K562 (cell line): Measurements from ENCODE around the gene SELENOI. TPM values are rescaled to one million over a fixed set of nuclear protein-coding genes. Genes with fewer than 3 reads are reported as not detected.

ENCODE experiments used
- CEBPG ChIP-seq, 3 experiments: fragments of 200-800 bp in 1 of 3; sonication (Bioruptor generic) in 1 of 3; sonication (generic) in 1 of 3; formaldehyde crosslinking in 1 of 3; IDR thresholded peaks in 2 of 3; conservative IDR thresholded peaks in 1 of 3; 2 replicates each; pipeline versions ENCODE4 v1.6.1 to v1.8.0; 2016 to 2022; ENCODE audit warnings: missing compliant biosample characterization in 2 of 3, missing genetic modification characterization in 2 of 3, mild to moderate bottlenecking in 1 of 3, missing genetic modification reagents in 1 of 3
- CHD4 ChIP-seq: fragments of 200-600 bp; sonication (generic); IDR thresholded peaks from 3 replicates; pipeline ENCODE4 v1.6.1; 2012; ENCODE audit warnings: low read depth, mild to moderate bottlenecking, mixed read lengths, low read length, inconsistent platforms; ENCODE audit not compliant: insufficient read depth, insufficient replicate concordance, poor library complexity, severe bottlenecking
- CREM ChIP-seq: IDR thresholded peaks from 2 replicates; pipeline ENCODE4 v1.6.1; 2014; ENCODE audit warnings: antibody characterized with exemption, low read depth
- CTBP1 ChIP-seq: fragments of 450-650 bp; IDR thresholded peaks from 2 replicates; pipeline ENCODE4 v1.6.1; 2016; ENCODE audit warnings: borderline replicate concordance
- DIDO1 ChIP-seq: fragments of 450-650 bp; IDR thresholded peaks from 2 replicates; pipeline ENCODE4 v1.6.1; 2016; ENCODE audit warnings: low read depth, missing biosample characterization, missing genetic modification characterization
- FOS ChIP-seq: IDR thresholded peaks from 3 replicates; pipeline ENCODE4 v1.6.1; 2011; ENCODE audit not compliant: insufficient read length; ENCODE audit errors: extremely low read depth
- HDAC6 ChIP-seq: IDR thresholded peaks from 2 replicates; pipeline ENCODE4 v1.6.1; 2012; ENCODE audit warnings: low read depth, mild to moderate bottlenecking, control low read depth, inconsistent platforms, low read length, moderate library complexity
- HLTF ChIP-seq: fragments of 450-650 bp; IDR thresholded peaks from 2 replicates; pipeline ENCODE4 v1.6.1; 2016
- KLF13 ChIP-seq: fragments of 450-650 bp; IDR thresholded peaks from 2 replicates; pipeline ENCODE4 v1.6.1; 2016; ENCODE audit warnings: missing genetic modification characterization, low read depth, mild to moderate bottlenecking, missing compliant biosample characterization, moderate library complexity, borderline replicate concordance
- MAFK ChIP-seq: IDR thresholded peaks from 2 replicates; pipeline ENCODE4 v1.6.1; 2011; ENCODE audit warnings: low read length, improper control_type of control experiment
- RCOR1 ChIP-seq, 2 experiments: IDR thresholded peaks; 2 replicates each; pipeline ENCODE4 v1.6.1; 2012; ENCODE audit warnings: low read depth in 2 of 2, low read length in 2 of 2, borderline replicate concordance in 1 of 2, improper control_type of control experiment in 1 of 2
- RFX7 ChIP-seq: fragments of 250-450 bp; sonication (Bioruptor Pico); IDR thresholded peaks from 2 replicates; pipeline ENCODE4 v1.5.1; 2021; ENCODE audit warnings: mild to moderate bottlenecking
- SFPQ ChIP-seq: fragments of 200-400 bp; formaldehyde crosslinking; IDR thresholded peaks from 2 replicates; pipeline ENCODE4 v1.6.1; 2017; ENCODE audit warnings: mild to moderate bottlenecking, low read depth, low read length, moderate library complexity
- SP1 ChIP-seq: sonication (generic); formaldehyde crosslinking; IDR thresholded peaks from 2 replicates; pipeline ENCODE4 v1.8.1; 2022; ENCODE audit warnings: mild to moderate bottlenecking, missing genetic modification reagents
- SPI1 ChIP-seq: IDR thresholded peaks from 2 replicates; pipeline ENCODE4 v1.6.1; 2011; ENCODE audit warnings: low read depth, low read length, control low read depth, borderline replicate concordance
- TAF1 ChIP-seq: IDR thresholded peaks from 2 replicates; pipeline ENCODE4 v1.6.1; 2011; ENCODE audit warnings: mild to moderate bottlenecking, low read length, moderate library complexity; ENCODE audit not compliant: insufficient read depth, control insufficient read depth, severe bottlenecking; ENCODE audit errors: extremely low read depth
- ZBED1 ChIP-seq: IDR thresholded peaks from 2 replicates; pipeline ENCODE4 v1.6.1; 2014
- polyA plus RNA-seq, 8 experiments: library from polyadenylated mRNA; depleted of rRNA in 4 of 8; stranded (reverse) in 5 of 8; unstranded in 3 of 8; fragments of >200 nt; fragmentation: Nextera tagmentation in 2 of 8; fragmentation: Illumina TruSeq in 1 of 8; extraction: Ambion mirVana in 2 of 8; extraction: Trizol in 1 of 8; gene quantifications; 2 replicates each; pipeline versions ENCODE4 v1.2.1 to v1.2.3, GENCODE V29; 2011 to 2014; ENCODE audit warnings: inconsistent platforms in 1 of 8, missing spikeins in 1 of 8
- total RNA-seq, 7 experiments: library from RNA; depleted of rRNA in 6 of 7; stranded (reverse); fragments of >200 nt in 6 of 7; fragmentation: Illumina TruSeq in 2 of 7; extraction: Trizol in 2 of 7; gene quantifications; 2 replicates each; pipeline versions ENCODE4 v1.2.1 to v1.2.3, GENCODE V29; 2011 to 2021; ENCODE audit warnings: low replicate concordance in 1 of 7
- TF ChIP-seq, protein P1 (sequence below): fragments of 450-650 bp; IDR thresholded peaks from 2 replicates; pipeline ENCODE4 v1.6.1; 2016; ENCODE audit warnings: antibody characterized with exemption
- TF ChIP-seq, protein P2 (sequence below): fragments of 250-450 bp; sonication (Bioruptor Pico); IDR thresholded peaks from 2 replicates; pipeline ENCODE4 v1.8.0; 2022; ENCODE audit warnings: inconsistent platforms, mild to moderate bottlenecking, moderate library complexity, borderline replicate concordance
- TF ChIP-seq, protein P3 (sequence below): fragments of 450-650 bp; IDR thresholded peaks from one replicate; pipeline ENCODE4 v1.6.1; 2018; ENCODE audit warnings: mild to moderate bottlenecking, moderate library complexity; ENCODE audit not compliant: partially characterized antibody

Gene SELENOI
- total and polyA plus RNA-seq, 9 of the 15 experiments (the other 6 are each of a cell fraction or from before 2014, with no cell fraction given), result 9.6 to 46.9 (median 24.4) TPM

- TF ChIP-seq SFPQ (no peak), ZBED1 (no peak), RCOR1 (IDR thresholded peaks at IDR 0.05; ENCODE audit: borderline replicate concordance in 1 of 2, low read depth in 2 of 2, low read length in 2 of 2) (peak in 1 of 2 experiments; percentile 70; a peak in 1 of 4 replicates), CEBPG (CRISPR knock-in tag; IDR thresholded peaks at IDR 0.05) (no peak), CEBPG (tag; conservative IDR thresholded peaks at IDR 0.05 in 1 of 2, IDR thresholded peaks at IDR 0.05 in 1 of 2) (0 out of 4 replicates have a peak, but pooled peaks of 1 of the 2 experiments have one; percentile 47), SP1 (CRISPR knock-in tag) (peak; percentile 82), HDAC6 (no peak), RFX7 (CRISPR knock-in tag) (no peak), CTBP1 (peak; percentile 74), SPI1 (no peak), CHD4 (no peak), DIDO1 (no peak), CREM (peak; percentile 37), HLTF (peak; percentile 75; the same call in 1 of the 2 replicates), FOS (peak; percentile 63), TAF1 (peak; percentile 16), MAFK (peak; percentile 89), KLF13 (tag) (peak; percentile 89)
- TF ChIP-seq, protein P1, sequence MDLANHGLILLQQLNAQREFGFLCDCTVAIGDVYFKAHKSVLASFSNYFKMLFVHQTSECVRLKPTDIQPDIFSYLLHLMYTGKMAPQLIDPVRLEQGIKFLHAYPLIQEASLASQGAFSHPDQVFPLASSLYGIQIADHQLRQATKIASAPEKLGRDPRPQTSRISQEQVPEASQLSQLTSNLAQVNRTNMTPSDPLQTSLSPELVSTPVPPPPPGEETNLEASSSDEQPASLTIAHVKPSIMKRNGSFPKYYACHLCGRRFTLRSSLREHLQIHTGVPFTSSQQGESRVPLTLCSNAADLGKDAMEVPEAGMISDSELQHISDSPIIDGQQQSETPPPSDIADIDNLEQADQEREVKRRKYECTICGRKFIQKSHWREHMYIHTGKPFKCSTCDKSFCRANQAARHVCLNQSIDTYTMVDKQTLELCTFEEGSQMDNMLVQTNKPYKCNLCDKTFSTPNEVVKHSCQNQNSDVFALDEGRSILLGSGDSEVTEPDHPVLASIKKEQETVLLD, result peak; percentile 87
- TF ChIP-seq, protein P2, sequence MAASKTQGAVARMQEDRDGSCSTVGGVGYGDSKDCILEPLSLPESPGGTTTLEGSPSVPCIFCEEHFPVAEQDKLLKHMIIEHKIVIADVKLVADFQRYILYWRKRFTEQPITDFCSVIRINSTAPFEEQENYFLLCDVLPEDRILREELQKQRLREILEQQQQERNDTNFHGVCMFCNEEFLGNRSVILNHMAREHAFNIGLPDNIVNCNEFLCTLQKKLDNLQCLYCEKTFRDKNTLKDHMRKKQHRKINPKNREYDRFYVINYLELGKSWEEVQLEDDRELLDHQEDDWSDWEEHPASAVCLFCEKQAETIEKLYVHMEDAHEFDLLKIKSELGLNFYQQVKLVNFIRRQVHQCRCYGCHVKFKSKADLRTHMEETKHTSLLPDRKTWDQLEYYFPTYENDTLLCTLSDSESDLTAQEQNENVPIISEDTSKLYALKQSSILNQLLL (CRISPR knock-in tag), result no peak
- TF ChIP-seq, protein P3, sequence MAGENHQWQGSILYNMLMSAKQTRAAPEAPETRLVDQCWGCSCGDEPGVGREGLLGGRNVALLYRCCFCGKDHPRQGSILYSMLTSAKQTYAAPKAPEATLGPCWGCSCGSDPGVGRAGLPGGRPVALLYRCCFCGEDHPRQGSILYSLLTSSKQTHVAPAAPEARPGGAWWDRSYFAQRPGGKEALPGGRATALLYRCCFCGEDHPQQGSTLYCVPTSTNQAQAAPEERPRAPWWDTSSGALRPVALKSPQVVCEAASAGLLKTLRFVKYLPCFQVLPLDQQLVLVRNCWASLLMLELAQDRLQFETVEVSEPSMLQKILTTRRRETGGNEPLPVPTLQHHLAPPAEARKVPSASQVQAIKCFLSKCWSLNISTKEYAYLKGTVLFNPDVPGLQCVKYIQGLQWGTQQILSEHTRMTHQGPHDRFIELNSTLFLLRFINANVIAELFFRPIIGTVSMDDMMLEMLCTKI, result no peak
Observed at GRCh38 chr2:26355038-26355995, 9.4 kb downstream of the SELENOI start (continued).
